Thymus (tissue), 11 donors: ENCODE results near the gene SUSD3. TPM values are rescaled to one million over a fixed set of nuclear protein-coding genes. Genes with fewer than 3 reads are reported as not detected.
A peak's percentile ranks its signal among the peaks of the same experiment; 100 is the strongest.

ENCODE experiments used
- DNase-seq, 9 donors: peaks; one replicate each; pipeline ENCODE4 v3.0.0-alpha.2; 2013; ENCODE audit warnings: low spot score in 9 of 9, low read depth in 6 of 9, missing footprints in 1 of 9
- H3K27ac ChIP-seq, 2 donors: one replicate each; pipeline ENCODE4 v1.5.1; 2013; ENCODE audit warnings: control low read depth in 1 of 2, low read depth in 1 of 2, low read length in 1 of 2, mild to moderate bottlenecking in 1 of 2, moderate library complexity in 1 of 2
- H3K27me3 ChIP-seq, 2 donors: one replicate each; pipeline ENCODE4 v1.5.1; 2013; ENCODE audit warnings: low read length in 1 of 2; ENCODE audit not compliant: control insufficient read depth in 2 of 2, insufficient read depth in 1 of 2
- H3K36me3 ChIP-seq, 2 donors: one replicate each; pipeline ENCODE4 v1.5.1; 2013; ENCODE audit warnings: low read length in 1 of 2, mild to moderate bottlenecking in 1 of 2, moderate library complexity in 1 of 2; ENCODE audit not compliant: control insufficient read depth in 2 of 2, insufficient read depth in 2 of 2
- H3K4me1 ChIP-seq, 2 donors: one replicate each; pipeline ENCODE4 v1.5.1; 2013; ENCODE audit warnings: low read length in 2 of 2; ENCODE audit not compliant: control insufficient read depth in 2 of 2, insufficient read depth in 2 of 2
- H3K4me3 ChIP-seq, 2 donors: one replicate each; pipeline ENCODE4 v1.5.1; 2013; ENCODE audit warnings: low read length in 2 of 2, control low read depth in 1 of 2, mild to moderate bottlenecking in 1 of 2
- H3K9me3 ChIP-seq, 2 donors: one replicate each; pipeline ENCODE4 v1.5.1; 2013; ENCODE audit warnings: low read length in 1 of 2, mild to moderate bottlenecking in 1 of 2; ENCODE audit not compliant: control insufficient read depth in 2 of 2, insufficient read depth in 1 of 2
- WGBS: extraction: QIAGEN DNeasy Blood & Tissue Kit; methylation state at CpG from one replicate; pipeline ENCODE4 v1.1.7; 2013; 5-methylcytosine and 5-hydroxymethylcytosine counted together
- polyA plus RNA-seq: library from polyadenylated mRNA; stranded (reverse); fragments of 200-250 nt; gene quantifications from one replicate; pipeline ENCODE4 v1.2.3, GENCODE V29; 2013
- total RNA-seq: library from RNA; stranded (reverse); fragments of 120-200 nt; gene quantifications from one replicate; pipeline ENCODE4 v1.2.4, GENCODE V29; 2013
- donor health status: healthy.

Gene SUSD3
- total and polyA plus RNA-seq, 2 donors: 31.0 to 43.8 TPM

DNA sequence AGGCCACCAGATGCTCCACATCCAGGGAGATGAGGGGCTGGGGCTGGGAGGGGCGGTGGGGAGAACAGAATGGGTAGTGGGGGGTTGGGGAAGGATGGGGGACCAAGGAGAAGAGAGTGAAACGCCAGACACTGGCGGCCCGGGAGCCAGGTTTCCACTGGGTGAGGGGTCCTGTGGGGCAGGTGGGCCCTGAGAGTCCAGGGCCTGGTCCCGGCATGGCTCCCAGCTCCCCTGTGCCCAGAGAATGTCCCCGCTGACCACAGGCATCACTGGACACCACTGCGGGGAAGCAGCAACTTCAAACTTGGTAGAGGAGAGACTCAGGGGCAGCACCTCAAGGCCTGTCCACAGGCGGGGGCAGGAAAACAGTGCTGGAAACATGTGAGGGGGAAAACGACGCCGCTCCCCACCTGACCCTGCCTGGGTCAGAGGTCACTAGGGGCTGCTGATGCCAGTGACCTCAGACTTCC, 62.4 kb downstream of the SUSD3 start:
- Histone ChIP-seq H3K36me3 (peaks cover 0 to 3% of the 10 kb centered on the region in 2 donors), H3K4me1 (peaks cover 3 to 28% of the 10 kb centered on the region in 2 donors), H3K9me3 (no peaks in the 10 kb centered on the region), H3K27me3 (no peaks in the 10 kb centered on the region), H3K4me3 (no peak overlapping the region), H3K27ac (peak overlapping the region in 1 of 2 donors; percentile 61)
- DNase-seq: no peak
- 97% methylated on average over 11 of the region's 11 CpGs for WGBS

DNA sequence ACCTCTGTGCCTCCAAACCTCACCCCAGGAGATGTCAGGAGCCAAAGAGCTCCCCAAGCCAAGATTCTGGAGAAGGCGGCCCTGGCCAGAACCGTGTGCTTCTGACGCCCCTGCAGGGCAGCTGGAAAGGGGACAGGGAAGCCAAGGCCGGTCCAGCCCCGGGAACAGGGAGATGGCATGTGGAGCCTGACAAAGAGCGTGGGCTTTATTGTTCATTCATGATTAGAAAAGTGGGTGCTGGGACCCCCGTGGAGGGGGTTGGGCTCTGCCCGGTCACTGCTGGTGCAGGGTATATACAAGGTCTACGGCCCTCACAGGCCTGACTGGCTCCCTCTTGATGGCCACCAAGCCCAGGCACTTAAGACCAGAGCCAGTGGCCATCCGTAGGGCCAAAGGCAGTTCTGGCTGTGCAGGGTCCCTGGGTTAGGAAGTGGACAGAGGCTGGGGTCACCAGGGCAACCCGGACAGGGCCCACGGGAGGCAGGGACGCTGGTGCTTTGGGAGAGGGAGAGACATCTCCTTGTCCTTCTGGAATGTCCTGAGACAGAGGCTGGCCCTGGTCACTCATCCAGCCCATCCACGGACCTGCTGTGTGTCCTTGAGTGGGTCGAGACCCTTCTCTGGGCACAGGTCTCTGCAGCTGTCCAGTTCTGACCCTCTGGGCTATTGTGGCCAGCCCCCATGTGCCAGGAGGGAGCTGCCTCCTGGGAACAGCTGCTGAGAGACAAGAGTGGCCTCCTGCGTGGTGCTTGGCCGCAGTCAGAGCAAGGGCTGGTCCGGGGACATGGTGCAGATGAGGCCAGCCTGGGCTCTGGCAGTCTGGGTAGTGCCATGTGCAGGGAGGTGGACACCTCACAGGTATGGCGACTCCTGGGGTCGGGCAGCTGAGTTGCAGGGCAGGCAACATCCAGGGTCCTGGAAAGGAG, 63.1 kb downstream of the SUSD3 start:
- H3K4me3 ChIP-seq: no peak overlapping the region
- no peak overlapping the region for H3K27ac ChIP-seq
- H3K36me3 ChIP-seq: peaks cover 0 to 3% of the 10 kb centered on the region in 2 donors
- peaks cover 10 to 35% of the 10 kb centered on the region in 2 donors for H3K4me1 ChIP-seq
- no peaks in the 10 kb centered on the region for H3K27me3 ChIP-seq
- no peaks in the 10 kb centered on the region for H3K9me3 ChIP-seq
- no peak for DNase-seq
- 96% methylated on average over 20 of the region's 20 CpGs for WGBS

DNA sequence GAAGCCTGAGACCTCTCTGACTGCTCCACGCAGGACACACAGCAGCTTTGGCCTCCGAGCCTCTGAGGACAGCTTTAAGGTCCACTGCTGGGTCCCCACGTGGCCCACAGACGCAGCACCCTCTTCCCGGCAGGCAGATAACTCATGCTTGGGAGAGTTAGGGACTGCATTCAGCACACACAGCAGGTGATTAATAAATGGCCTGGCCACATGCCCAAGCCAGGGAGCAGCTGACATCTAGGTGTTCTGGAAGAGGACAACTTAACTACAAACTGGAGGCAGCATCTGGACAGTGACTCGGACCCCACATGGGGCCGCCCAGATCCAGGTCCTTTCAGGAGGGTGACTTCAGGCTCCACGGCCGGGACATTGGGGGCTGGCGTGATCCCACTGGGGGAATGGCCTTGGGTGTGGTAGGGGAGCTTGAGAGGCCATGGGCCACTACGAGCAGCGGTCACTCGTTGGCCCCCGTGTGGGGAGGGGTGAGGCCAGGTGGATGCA, 64.3 kb downstream of the SUSD3 start:
- Histone ChIP-seq H3K27ac (no peak overlapping the region), H3K4me3 (no peak overlapping the region), H3K9me3 (no peaks in the 10 kb centered on the region), H3K36me3 (peaks cover 2 to 3% of the 10 kb centered on the region in 2 donors), H3K4me1 (peaks cover 11 to 47% of the 10 kb centered on the region in 2 donors), H3K27me3 (no peaks in the 10 kb centered on the region)
- no peak for DNase-seq
- 98% methylated on average over 14 of the region's 14 CpGs for WGBS

DNA sequence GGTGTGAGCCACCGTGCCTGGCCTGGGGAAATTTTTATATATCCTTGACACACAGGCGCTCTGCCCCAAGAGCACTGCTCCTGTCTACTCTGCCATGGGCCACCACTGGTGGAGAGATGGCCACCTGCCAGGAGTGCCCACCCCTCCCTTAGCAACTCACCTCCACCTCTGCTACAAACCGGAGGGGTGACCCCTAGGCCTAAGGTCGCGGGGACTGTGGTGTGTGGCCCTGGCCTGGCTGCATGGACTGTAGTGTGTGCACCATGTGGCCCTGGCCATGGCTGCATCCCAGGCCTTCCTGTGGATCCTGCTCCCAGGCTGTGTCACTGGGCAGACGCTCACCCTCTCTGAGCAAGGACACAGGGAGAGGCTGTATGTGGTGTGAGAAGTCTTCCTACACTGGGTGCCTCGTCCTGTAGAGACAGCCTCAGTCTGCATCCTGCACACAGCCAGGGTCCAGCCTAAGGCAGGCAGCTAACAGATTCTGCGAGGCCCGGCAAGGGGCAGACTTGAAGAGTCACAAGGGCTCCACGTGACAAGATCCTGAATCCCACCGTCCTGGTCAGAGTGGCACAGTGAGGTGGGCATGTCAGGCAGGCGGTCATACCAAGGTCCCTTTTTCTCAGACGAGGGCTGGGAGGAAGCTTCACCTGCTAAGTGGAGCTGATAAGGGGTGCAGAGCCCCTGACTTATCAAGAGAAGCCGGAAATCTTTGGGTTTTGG, 65.2 kb downstream of the SUSD3 start:
- H3K27me3 ChIP-seq: no peaks in the 10 kb centered on the region
- no peak for DNase-seq
- 84% methylated on average over 14 of the region's 14 CpGs for WGBS
- peaks cover 11 to 51% of the 10 kb centered on the region in 2 donors for H3K4me1 ChIP-seq
- no peaks in the 10 kb centered on the region for H3K9me3 ChIP-seq
- no peak overlapping the region for H3K4me3 ChIP-seq
- no peak overlapping the region for H3K27ac ChIP-seq
- H3K36me3 ChIP-seq: peaks cover 2 to 3% of the 10 kb centered on the region in 2 donors

DNA sequence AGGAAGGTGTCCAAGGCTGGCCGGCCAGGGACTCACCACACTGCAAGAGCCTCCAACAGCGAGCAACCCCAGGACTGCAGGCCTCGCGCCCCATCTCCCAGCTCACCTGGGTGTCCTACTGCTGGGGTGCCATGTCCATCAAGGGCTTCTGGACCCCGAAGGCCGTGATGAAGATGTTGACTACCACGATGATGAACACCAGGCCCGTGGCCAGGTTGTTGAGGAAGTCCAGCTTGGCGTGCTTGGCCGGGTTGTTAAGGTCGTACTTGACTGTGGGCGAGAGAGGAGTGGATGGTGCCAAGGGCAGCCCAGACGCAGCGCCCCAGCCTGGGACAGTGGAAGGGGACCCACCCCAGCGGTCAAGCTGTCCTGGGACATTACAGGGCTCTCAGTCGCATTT, 66.3 kb downstream of the SUSD3 start:
- 98% methylated on average over 16 of the region's 16 CpGs for whole genome bisulfite sequencing
- no peak overlapping the region for H3K4me3 ChIP-seq
- no peak overlapping the region for H3K27ac ChIP-seq
- DNase-seq: no peak
- H3K27me3 ChIP-seq: no peaks in the 10 kb centered on the region
- H3K36me3 ChIP-seq: peaks cover 2 to 3% of the 10 kb centered on the region in 2 donors
- peaks cover 11 to 47% of the 10 kb centered on the region in 2 donors for H3K4me1 ChIP-seq
- no peaks in the 10 kb centered on the region for H3K9me3 ChIP-seq

DNA sequence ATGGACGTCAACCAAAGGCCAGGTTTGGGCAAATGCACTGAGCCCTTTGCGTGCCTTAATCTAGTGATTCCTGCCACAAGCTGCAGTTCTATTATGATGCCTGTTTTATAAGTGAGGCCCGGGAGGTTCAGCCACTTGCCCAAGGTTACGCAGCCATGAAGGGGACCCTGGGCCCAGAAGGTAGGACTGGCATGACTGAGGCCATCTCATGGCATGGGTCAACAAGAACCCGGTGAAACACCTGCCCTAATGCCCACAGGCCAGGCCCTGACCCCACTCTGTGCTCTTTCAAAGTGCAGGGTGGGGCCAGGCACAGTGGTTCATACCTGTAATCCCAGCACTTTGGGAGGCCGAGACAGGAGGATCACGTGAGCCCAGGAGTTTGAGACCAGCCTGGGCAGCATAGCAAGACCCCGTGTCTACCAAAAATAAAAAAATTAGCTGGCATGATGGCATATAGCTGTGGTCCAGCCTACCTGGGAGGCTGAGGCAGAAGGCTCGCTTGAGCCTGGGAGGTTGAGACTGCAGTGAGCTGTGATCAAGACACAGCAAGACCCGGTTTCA, 66.9 kb downstream of the SUSD3 start:
- WGBS: 98% methylated on average over 10 of the region's 10 CpGs

DNA sequence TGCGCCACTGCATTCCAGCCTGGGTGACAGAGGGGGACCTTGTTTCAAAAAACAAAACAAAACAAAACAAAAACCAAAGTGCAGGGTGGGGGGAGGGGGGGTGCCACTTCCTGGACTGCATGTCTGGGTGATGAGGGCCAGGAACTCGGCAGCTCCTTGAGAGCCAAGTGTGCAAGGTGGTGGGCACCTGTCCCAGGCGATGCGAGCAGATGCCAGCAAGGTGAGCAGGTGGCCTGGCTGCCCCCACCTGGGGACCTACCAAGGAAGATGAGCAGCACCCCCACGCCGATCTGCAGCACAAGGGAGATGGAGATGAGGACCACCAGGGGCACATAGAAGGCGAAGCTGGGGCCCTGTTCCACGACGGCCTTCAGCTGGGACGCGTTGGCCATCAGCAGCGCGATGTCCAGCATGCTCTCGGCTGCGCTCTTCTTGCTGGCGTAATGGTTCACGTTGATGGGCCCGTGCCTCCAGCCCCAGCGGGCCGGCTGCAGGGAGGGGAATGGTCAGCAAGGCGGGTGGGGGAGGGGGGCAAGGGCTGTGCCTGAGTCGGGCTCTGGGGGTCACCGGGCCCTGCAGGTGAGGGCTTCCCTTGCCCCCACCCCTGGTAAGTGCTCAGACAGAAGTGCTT, 67.8 kb downstream of the SUSD3 start:
- H3K4me3 ChIP-seq: no peak overlapping the region
- peaks cover 2 to 3% of the 10 kb centered on the region in 2 donors for H3K36me3 ChIP-seq
- H3K27me3 ChIP-seq: no peaks in the 10 kb centered on the region
- 94% methylated on average over 23 of the region's 23 CpGs for WGBS
- peaks cover 11 to 47% of the 10 kb centered on the region in 2 donors for H3K4me1 ChIP-seq
- H3K27ac ChIP-seq: peak overlapping the region in 1 of 2 donors; percentile 36
- peaks cover 0 to 4% of the 10 kb centered on the region in 2 donors for H3K9me3 ChIP-seq
- DNase-seq: peak in 3 of 9 donors; percentile 27 to 64 (median 62)

More for the DNA sequence above, 66.9 kb downstream of the SUSD3 start:
- Histone ChIP-seq H3K4me1 (peaks cover 11 to 41% of the 10 kb centered on the region in 2 donors), H3K27me3 (no peaks in the 10 kb centered on the region), H3K9me3 (no peaks in the 10 kb centered on the region), H3K4me3 (no peak overlapping the region), H3K36me3 (peaks cover 2 to 3% of the 10 kb centered on the region in 2 donors), H3K27ac (no peak overlapping the region)
- DNase-seq: no peak

DNA sequence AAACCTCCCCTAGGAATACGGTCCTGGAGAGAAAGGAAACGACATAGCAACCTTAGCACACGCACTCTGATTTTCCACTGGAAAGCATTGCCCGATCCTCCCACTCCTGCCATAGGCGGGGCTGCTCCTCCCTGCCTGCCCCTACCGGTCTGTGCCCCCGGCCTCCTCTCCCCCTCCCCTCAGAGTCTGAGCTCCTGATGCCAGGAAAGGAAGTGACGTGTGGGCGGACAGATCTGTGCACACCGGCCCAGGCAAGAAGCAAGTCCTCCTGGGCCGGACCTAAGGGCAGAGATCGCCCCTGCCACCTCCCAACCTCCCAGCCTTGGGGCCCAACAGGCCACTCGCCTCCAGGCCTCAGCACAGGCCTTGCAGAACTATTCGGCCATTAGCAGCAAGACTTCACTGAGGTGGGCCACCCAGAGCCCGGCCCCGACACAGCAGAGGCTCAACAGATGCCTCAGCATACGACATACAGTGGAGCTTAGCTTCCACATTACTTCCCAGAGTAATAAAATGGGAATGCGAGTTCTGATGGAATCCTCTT, 68.4 kb downstream of the SUSD3 start:
- Histone ChIP-seq H3K27ac (peak overlapping the region in 1 of 2 donors; percentile 32), H3K4me1 (peaks cover 11 to 53% of the 10 kb centered on the region in 2 donors), H3K4me3 (no peak overlapping the region), H3K36me3 (peaks cover 2 to 3% of the 10 kb centered on the region in 2 donors), H3K9me3 (peaks cover 0 to 4% of the 10 kb centered on the region in 2 donors), H3K27me3 (no peaks in the 10 kb centered on the region)
- WGBS: 77% methylated on average over 18 of the region's 18 CpGs
- no peak for DNase-seq
